Esophagus squamous epithelium (tissue), 4 donors: ENCODE measurements around the gene MFAP2.

ENCODE experiments used
- POLR2A ChIP-seq, 4 donors: fragments of 450-650 bp; IDR thresholded peaks; one replicate each; pipeline ENCODE4 v1.6.1; 2017; ENCODE audit warnings: antibody characterized with exemption in 4 of 4, mild to moderate bottlenecking in 4 of 4, moderate library complexity in 3 of 4
- TF ChIP-seq, protein P1 (sequence below), 6 experiments: fragments of 450-650 bp in 4 of 6; fragments of 200-600 bp in 2 of 6; sonication (generic) in 2 of 6; IDR thresholded peaks; one replicate each; pipeline ENCODE4 v1.5.1; 2016 to 2019; ENCODE audit warnings: antibody characterized with exemption in 6 of 6, mild to moderate bottlenecking in 4 of 6, moderate library complexity in 4 of 6

GRCh38 chr1:17004466-17005364 lies 24.3 kb upstream of the MFAP2 start:
- TF ChIP-seq, protein P1, sequence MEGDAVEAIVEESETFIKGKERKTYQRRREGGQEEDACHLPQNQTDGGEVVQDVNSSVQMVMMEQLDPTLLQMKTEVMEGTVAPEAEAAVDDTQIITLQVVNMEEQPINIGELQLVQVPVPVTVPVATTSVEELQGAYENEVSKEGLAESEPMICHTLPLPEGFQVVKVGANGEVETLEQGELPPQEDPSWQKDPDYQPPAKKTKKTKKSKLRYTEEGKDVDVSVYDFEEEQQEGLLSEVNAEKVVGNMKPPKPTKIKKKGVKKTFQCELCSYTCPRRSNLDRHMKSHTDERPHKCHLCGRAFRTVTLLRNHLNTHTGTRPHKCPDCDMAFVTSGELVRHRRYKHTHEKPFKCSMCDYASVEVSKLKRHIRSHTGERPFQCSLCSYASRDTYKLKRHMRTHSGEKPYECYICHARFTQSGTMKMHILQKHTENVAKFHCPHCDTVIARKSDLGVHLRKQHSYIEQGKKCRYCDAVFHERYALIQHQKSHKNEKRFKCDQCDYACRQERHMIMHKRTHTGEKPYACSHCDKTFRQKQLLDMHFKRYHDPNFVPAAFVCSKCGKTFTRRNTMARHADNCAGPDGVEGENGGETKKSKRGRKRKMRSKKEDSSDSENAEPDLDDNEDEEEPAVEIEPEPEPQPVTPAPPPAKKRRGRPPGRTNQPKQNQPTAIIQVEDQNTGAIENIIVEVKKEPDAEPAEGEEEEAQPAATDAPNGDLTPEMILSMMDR (IDR thresholded peaks at IDR 0.05) = no peak
- TF ChIP-seq POLR2A (IDR thresholded peaks at IDR 0.05) = no peak
